ENCODE data around the gene COA4.

GRCh38 chr11:73889019-73889418 lies 12.4 kb upstream of the COA4 start:
- TF ChIP-seq CTCF (conservative IDR thresholded peaks at IDR 0.05; ENCODE audit: low read depth, low read length) = no peak
- no peak for TF ChIP-seq EZH2 (IDR thresholded peaks at IDR 0.05; ENCODE audit: low read length, unreplicated experiment)

Data from PC-3 (cell line).